ENCODE measurements around the gene MAPKAP1. TPM values are rescaled to one million over a fixed set of nuclear protein-coding genes. Genes with fewer than 3 reads are reported as not detected.
A peak's percentile ranks its signal among the peaks of the same experiment; 100 is the strongest.

MAPKAP1 gene
- total and polyA plus RNA-seq, 2 experiments from 2014 or later, result 68.5 to 74.5 TPM

DNA sequence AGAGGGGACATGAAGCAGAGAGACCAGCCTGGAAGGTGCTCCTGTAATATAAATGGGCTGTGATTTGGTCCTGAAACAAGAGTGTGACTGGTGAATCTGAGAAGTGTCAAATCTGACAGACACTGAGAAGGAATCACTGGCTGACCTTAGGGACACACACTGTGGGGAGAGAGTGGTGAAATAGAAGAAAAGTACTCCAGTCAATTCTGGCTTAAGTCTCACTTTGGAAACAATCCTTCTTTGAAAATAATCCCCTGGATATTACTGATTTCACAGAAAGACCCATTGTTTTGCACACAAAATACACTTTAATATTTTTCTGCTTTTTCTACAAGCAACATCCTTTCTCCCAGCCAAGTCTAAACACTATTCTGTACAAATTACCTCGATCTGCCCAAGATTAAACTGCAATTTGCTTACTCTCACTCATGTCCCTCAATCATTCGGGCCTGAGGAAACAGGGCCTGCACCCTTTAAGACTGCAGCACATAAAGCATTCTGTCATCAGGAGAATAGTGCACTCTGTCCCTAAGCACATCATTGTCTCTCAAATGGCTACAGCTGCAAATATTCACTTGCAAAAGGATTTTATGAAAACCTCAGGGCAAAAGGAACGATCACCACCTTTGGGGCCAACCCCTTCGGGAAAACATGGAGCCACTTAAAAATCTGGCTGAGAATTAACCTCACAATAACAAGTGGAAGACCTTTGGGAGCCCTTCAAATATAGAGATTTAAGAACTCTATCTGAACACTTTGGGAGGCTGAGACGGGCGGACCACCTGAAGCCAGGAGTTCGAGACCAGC is 68.6 kb downstream of the MAPKAP1 start:
- Histone ChIP-seq H3K9me3 (ENCODE audit: low read depth) (no peaks in the 10 kb centered on the region), H3F3A (ENCODE audit: insufficient read depth) (peaks cover 13% of the 10 kb centered on the region), H3K27me3 (replicated peaks; ENCODE audit: insufficient read depth) (no peaks in the 10 kb centered on the region), H3K9ac (no peak overlapping the region), H3K9me2 (ENCODE audit: insufficient read depth) (no peaks in the 10 kb centered on the region), H3K36me3 (ENCODE audit: low read depth) (no peaks in the 10 kb centered on the region), H3K79me2 (ENCODE audit: insufficient read depth) (peaks cover 99% of the 10 kb centered on the region), H2AFZ (no peak overlapping the region), H3K4me2 (ENCODE audit: unreplicated experiment) (no peak overlapping the region), H3K4me1 (ENCODE audit: insufficient read depth) (peaks cover 13% of the 10 kb centered on the region), H3K4me3 (no peak overlapping the region), H4K20me1 (ENCODE audit: insufficient read depth) (0 out of 2 replicates have a peak, but pooled peaks cover 12% of the 10 kb centered on the region), H3K27ac (no peak overlapping the region)
- 72 to 77% methylated on average over 7 of the region's 7 CpGs for WGBS, 2 experiments (ENCODE audit: low coverage in 1 of 2, low lambda C conversion rate in 2 of 2, missing lambda C conversion rate in 2 of 2)
- TF ChIP-seq EZH2 (IDR thresholded peaks at IDR 0.05; ENCODE audit: insufficient read depth, poor library complexity, severe bottlenecking) (no peak), EZH2phosphoT487 (IDR thresholded peaks at IDR 0.05; ENCODE audit: insufficient read depth, low read depth) (no peak)
- DNase-seq, result no peak
- in situ Hi-C loops (cut with MboI), result no loop called here

DNA sequence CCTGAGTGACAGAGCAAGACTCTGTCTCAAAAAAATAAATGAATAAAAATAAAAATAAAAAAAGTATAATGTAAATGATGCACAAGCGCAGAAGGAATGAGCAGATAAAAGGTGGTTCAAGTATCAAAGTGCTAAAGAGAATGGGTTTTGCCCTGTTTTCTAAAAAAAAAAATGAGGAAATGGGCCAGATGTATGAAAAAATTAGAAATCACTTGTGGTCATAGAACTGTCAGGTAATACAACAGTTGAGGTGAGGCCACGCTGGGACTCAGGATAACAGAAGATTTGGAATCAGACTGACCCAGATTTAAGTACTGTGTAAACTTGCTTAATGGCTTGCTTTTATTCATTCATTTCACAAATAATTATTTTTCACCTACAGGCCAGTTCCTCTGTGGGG is 69.8 kb downstream of the MAPKAP1 start:
- peaks cover 20% of the 10 kb centered on the region; the same call in 1 of the 2 replicates for H4K20me1 ChIP-seq (ENCODE audit: insufficient read depth)
- H3F3A ChIP-seq (ENCODE audit: insufficient read depth), result peaks cover 25% of the 10 kb centered on the region
- in situ Hi-C loops (cut with MboI), result no loop called here
- no peak overlapping the region for H3K4me3 ChIP-seq
- no peaks in the 10 kb centered on the region for H3K27me3 ChIP-seq (replicated peaks; ENCODE audit: insufficient read depth)
- H3K4me2 ChIP-seq (ENCODE audit: unreplicated experiment), result no peak overlapping the region
- no peak overlapping the region for H3K27ac ChIP-seq
- H3K9me2 ChIP-seq (ENCODE audit: insufficient read depth), result no peaks in the 10 kb centered on the region
- H3K9ac ChIP-seq, result no peak overlapping the region
- WGBS, 2 experiments (ENCODE audit: low coverage in 1 of 2, low lambda C conversion rate in 2 of 2, missing lambda C conversion rate in 2 of 2), result 95 to 98% methylated on average over 2 of the region's 2 CpGs
- no peaks in the 10 kb centered on the region for H3K36me3 ChIP-seq (ENCODE audit: low read depth)
- no peak overlapping the region for H2AFZ ChIP-seq
- peaks cover 94% of the 10 kb centered on the region for H3K79me2 ChIP-seq (ENCODE audit: insufficient read depth)
- H3K4me1 ChIP-seq (ENCODE audit: insufficient read depth), result peaks cover 25% of the 10 kb centered on the region
- no peak for TF ChIP-seq EZH2phosphoT487 (IDR thresholded peaks at IDR 0.05; ENCODE audit: insufficient read depth, low read depth)
- TF ChIP-seq EZH2 (IDR thresholded peaks at IDR 0.05; ENCODE audit: insufficient read depth, poor library complexity, severe bottlenecking), result no peak
- no peak for DNase-seq
- H3K9me3 ChIP-seq (ENCODE audit: low read depth), result no peaks in the 10 kb centered on the region

DNA sequence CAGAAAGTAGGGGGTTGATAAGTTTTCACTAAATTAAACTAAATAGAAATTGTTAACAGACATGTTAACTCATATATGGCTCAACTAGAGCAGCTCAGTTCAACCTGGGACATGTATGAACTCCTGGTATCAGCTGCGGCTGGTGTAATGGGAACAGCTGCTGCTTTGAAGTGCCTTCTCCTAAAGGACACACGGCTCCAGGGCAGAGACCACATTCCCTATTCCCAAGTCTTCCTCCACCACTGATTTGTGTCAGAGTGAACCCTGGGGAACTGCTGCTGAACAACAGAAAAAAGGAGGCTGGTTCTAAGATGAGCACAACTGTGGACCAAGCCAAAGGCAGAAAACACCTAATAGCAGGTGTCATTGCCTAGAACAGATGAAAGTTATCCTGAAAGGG is 71.1 kb downstream of the MAPKAP1 start:
- no peak for TF ChIP-seq EZH2phosphoT487 (IDR thresholded peaks at IDR 0.05; ENCODE audit: insufficient read depth, low read depth)
- TF ChIP-seq EZH2 (IDR thresholded peaks at IDR 0.05; ENCODE audit: insufficient read depth, poor library complexity, severe bottlenecking), result no peak
- no peak overlapping the region for H3K27ac ChIP-seq
- H3K9me2 ChIP-seq (ENCODE audit: insufficient read depth), result no peaks in the 10 kb centered on the region
- no peak overlapping the region for H3K4me2 ChIP-seq (ENCODE audit: unreplicated experiment)
- peaks cover 37% of the 10 kb centered on the region for H3F3A ChIP-seq (ENCODE audit: insufficient read depth)
- no peaks in the 10 kb centered on the region for H3K36me3 ChIP-seq (ENCODE audit: low read depth)
- 98 to 100% methylated on average over 2 of the region's 2 CpGs for WGBS, 2 experiments (ENCODE audit: low coverage in 1 of 2, low lambda C conversion rate in 2 of 2, missing lambda C conversion rate in 2 of 2)
- no peak overlapping the region for H3K4me3 ChIP-seq
- H3K27me3 ChIP-seq (replicated peaks; ENCODE audit: insufficient read depth), result no peaks in the 10 kb centered on the region
- H3K9me3 ChIP-seq (ENCODE audit: low read depth), result no peaks in the 10 kb centered on the region
- H3K79me2 ChIP-seq (ENCODE audit: insufficient read depth), result peaks cover 84% of the 10 kb centered on the region
- DNase-seq, result no peak
- no peak overlapping the region for H3K9ac ChIP-seq
- peaks cover 39% of the 10 kb centered on the region for H3K4me1 ChIP-seq (ENCODE audit: insufficient read depth)
- H2AFZ ChIP-seq, result no peak overlapping the region
- H4K20me1 ChIP-seq (ENCODE audit: insufficient read depth), result peaks cover 28% of the 10 kb centered on the region; the same call in 1 of the 2 replicates
- in situ Hi-C loops (cut with MboI), result no loop called here

DNA sequence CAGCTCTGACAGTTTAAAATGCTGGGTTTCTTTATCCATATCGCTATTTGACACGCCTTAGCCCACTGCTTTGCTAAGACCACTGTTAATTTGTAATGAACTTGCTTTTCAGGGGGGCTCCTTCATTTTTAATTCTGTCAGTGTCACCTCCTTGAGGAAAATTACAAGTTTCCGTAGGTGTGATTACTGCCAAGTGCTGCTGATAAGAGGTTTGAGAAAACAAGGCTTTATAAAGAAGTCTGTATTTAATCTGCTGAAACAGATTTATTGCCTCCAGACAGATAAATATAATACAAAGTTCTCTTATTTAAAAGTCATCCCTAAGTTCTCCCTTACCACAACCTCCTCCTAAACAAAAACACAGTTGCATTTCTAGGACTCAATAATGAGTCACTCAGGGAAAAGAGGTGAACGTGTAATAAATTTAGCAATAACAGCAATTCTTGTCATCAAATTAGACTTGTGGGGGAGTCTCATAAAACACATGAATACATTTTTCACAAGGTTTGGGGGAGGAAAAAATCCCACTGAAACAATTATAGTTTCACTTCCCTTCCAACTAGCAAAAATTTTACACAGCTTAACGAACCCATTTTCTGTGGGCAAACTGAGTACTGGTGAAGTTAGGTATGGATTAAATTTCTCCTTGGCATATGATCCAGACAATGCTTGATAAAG is 72.8 kb downstream of the MAPKAP1 start:
- H3K9me2 ChIP-seq (ENCODE audit: insufficient read depth), result no peaks in the 10 kb centered on the region
- peak overlapping the region; percentile 13; the same call in 1 of the 2 replicates for H3K27ac ChIP-seq
- no peaks in the 10 kb centered on the region for H3K27me3 ChIP-seq (replicated peaks; ENCODE audit: insufficient read depth)
- peaks cover 48% of the 10 kb centered on the region for H3K4me1 ChIP-seq (ENCODE audit: insufficient read depth)
- in situ Hi-C loops (cut with MboI), result no loop called here
- H2AFZ ChIP-seq, result no peak overlapping the region
- peaks cover 51% of the 10 kb centered on the region for H3F3A ChIP-seq (ENCODE audit: insufficient read depth)
- 33 to 34% methylated on average over 5 of the region's 5 CpGs for WGBS, 2 experiments (ENCODE audit: low coverage in 1 of 2, low lambda C conversion rate in 2 of 2, missing lambda C conversion rate in 2 of 2)
- no peak overlapping the region for H3K9ac ChIP-seq
- H3K9me3 ChIP-seq (ENCODE audit: low read depth), result no peaks in the 10 kb centered on the region
- peaks cover 84% of the 10 kb centered on the region for H3K79me2 ChIP-seq (ENCODE audit: insufficient read depth)
- no peak for TF ChIP-seq EZH2 (IDR thresholded peaks at IDR 0.05; ENCODE audit: insufficient read depth, poor library complexity, severe bottlenecking)
- H3K36me3 ChIP-seq (ENCODE audit: low read depth), result no peaks in the 10 kb centered on the region
- 0 out of 2 replicates have a peak overlapping the region, but pooled peaks have one; percentile 5 for H3K4me3 ChIP-seq
- DNase-seq, result peak; percentile 63
- H4K20me1 ChIP-seq (ENCODE audit: insufficient read depth), result peaks cover 28% of the 10 kb centered on the region; the same call in 1 of the 2 replicates
- H3K4me2 ChIP-seq (ENCODE audit: unreplicated experiment), result peak overlapping the region; percentile 43

Measured in GM23248 (cell line).